Fibroblast of mammary gland (primary cell): ENCODE measurements around the gene LRRC45.

Experiments
- DNase-seq: peaks from one replicate; pipeline ENCODE4 v3.0.0-alpha.2; 2010; ENCODE audit warnings: low read depth
- H3K4me3 ChIP-seq: 2 replicates; pipeline ENCODE4 v1.5.1; 2011; ENCODE audit warnings: low read depth, mild to moderate bottlenecking, low read length, moderate library complexity; ENCODE audit not compliant: control insufficient read depth
- CTCF ChIP-seq: conservative IDR thresholded peaks from 2 replicates; pipeline ENCODE4 v1.5.1; 2011; ENCODE audit warnings: low read depth, low read length, inconsistent platforms; ENCODE audit not compliant: control insufficient read depth, insufficient read depth

Gene LRRC45

GRCh38 chr17:82056729-82057621 is 33.9 kb downstream of the LRRC45 start:
- no peak for TF ChIP-seq CTCF
- no peak for DNase-seq
- H3K4me3 ChIP-seq = no peak overlapping the region

GRCh38 chr17:82058230-82058854 is 35.2 kb downstream of the LRRC45 start:
- no peak for TF ChIP-seq CTCF
- no peak overlapping the region for H3K4me3 ChIP-seq
- DNase-seq = no peak

GRCh38 chr17:82058855-82059249 is 35.7 kb downstream of the LRRC45 start:
- no peak for DNase-seq
- TF ChIP-seq CTCF = no peak
- no peak overlapping the region for H3K4me3 ChIP-seq

GRCh38 chr17:82059272-82060000 is 36.3 kb downstream of the LRRC45 start:
- DNase-seq = no peak
- H3K4me3 ChIP-seq = no peak overlapping the region
- no peak for TF ChIP-seq CTCF

- no peak overlapping the region for H3K4me3 ChIP-seq
- TF ChIP-seq CTCF = no peak
These were observed 36.9 kb downstream of the LRRC45 start for GRCh38 chr17:82060001-82060380.

GRCh38 chr17:82060614-82061013 is 37.5 kb downstream of the LRRC45 start:
- TF ChIP-seq CTCF = no peak
- H3K4me3 ChIP-seq = no peak overlapping the region
- DNase-seq = no peak

More at GRCh38 chr17:82060001-82060380, 36.9 kb downstream of the LRRC45 start:
- DNase-seq = no peak
